ENCODE measurements around the gene ABCB1. TPM values are rescaled to one million over a fixed set of nuclear protein-coding genes. Genes with fewer than 3 reads are reported as not detected.

Gene ABCB1
- total RNA-seq, 2 donors from 2014 or later, result 2.3 to 3.9 TPM

- intact Hi-C loops (cut with DNase I), result no loop called here
These were observed 10.1 kb downstream of the ABCB1 start for GRCh38 chr7:87590578-87590977.

GRCh38 chr7:87589631-87590030 lies 11.1 kb downstream of the ABCB1 start:
- no peaks in the 10 kb centered on the region for H3K27me3 ChIP-seq
- H3K36me3 ChIP-seq (replicated peaks in 1 of 2; ENCODE audit: insufficient read depth in 1 of 2, low read depth in 2 of 2), result no peaks in the 10 kb centered on the region
- TF ChIP-seq CTCF (IDR thresholded peaks at IDR 0.05) (no peak), POLR2A (IDR thresholded peaks at IDR 0.05) (no peak)
- H3K4me3 ChIP-seq, result no peak overlapping the region
- H3K27ac ChIP-seq, result no peak overlapping the region
- no peaks in the 10 kb centered on the region for H3K9me3 ChIP-seq
- intact Hi-C loops (cut with DNase I), result no loop called here
- DNase-seq (no peak), ATAC-seq (no peak)
- 59 to 71% methylated on average over 1 of the region's 1 CpG for WGBS, 2 donors
- H3K4me1 ChIP-seq, result no peaks in the 10 kb centered on the region

More at GRCh38 chr7:87590578-87590977, 10.1 kb downstream of the ABCB1 start:
- Histone ChIP-seq H3K4me1 (no peaks in the 10 kb centered on the region), H3K4me3 (no peak overlapping the region), H3K36me3 (replicated peaks in 1 of 2; ENCODE audit: insufficient read depth in 1 of 2, low read depth in 2 of 2) (no peaks in the 10 kb centered on the region), H3K27me3 (no peaks in the 10 kb centered on the region), H3K27ac (no peak overlapping the region), H3K9me3 (no peaks in the 10 kb centered on the region)
- ATAC-seq (no peak), DNase-seq (no peak)
- TF ChIP-seq CTCF (IDR thresholded peaks at IDR 0.05), result no peak
- TF ChIP-seq POLR2A (IDR thresholded peaks at IDR 0.05), result no peak

DNA sequence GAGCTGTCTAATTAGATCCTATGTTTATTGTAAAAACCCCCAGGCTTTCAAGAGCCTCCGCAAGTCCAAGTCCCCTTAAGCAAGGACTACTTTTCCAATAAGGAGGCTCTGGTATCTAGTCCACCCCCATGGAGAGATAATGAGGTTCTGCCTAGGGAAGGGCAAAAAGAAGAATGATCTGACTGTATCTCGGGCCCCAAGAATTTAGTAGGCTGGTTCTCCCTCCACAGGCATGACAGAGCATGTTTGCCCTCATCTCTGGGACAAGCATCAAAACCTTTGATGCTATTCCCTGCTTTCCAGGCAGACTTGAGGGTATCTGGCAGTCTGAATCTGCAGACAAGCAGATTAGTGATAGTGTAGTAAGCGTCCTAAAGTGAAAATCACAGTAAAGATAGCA lies 19.0 kb downstream of the ABCB1 start:
- Histone ChIP-seq H3K4me3 (no peak overlapping the region), H3K36me3 (replicated peaks in 1 of 2; ENCODE audit: insufficient read depth in 1 of 2, low read depth in 2 of 2) (no peaks in the 10 kb centered on the region), H3K27me3 (no peaks in the 10 kb centered on the region), H3K4me1 (no peaks in the 10 kb centered on the region), H3K27ac (no peak overlapping the region), H3K9me3 (no peaks in the 10 kb centered on the region)
- DNase-seq (no peak), ATAC-seq (no peak)
- WGBS, 2 donors, result 55 to 69% methylated on average over 3 of the region's 3 CpGs
- no peak for TF ChIP-seq POLR2A (IDR thresholded peaks at IDR 0.05)
- TF ChIP-seq CTCF (IDR thresholded peaks at IDR 0.05), result no peak
- intact Hi-C loops (cut with DNase I), result no loop called here

DNA sequence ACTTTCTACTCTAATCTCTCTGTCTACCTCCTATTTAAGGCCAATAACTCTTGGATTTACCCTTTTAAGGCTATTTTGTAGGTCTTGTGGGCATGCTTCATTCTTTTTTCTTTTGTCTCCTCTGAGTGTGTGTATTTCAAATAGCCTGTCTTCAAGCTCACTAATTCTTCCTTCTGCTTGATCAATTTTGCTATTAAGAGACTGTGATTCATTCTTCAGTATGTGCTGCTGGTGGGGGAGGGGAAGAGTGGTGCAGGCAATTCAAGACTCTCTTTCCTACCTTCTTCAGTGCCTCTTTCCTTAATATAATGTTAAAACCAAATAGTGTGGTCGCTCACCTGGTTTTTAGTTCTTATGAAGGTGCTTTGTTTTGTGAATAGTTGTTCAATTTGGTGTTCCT lies 20.0 kb downstream of the ABCB1 start:
- H3K36me3 ChIP-seq (replicated peaks in 1 of 2; ENCODE audit: insufficient read depth in 1 of 2, low read depth in 2 of 2), result no peaks in the 10 kb centered on the region
- TF ChIP-seq POLR2A (IDR thresholded peaks at IDR 0.05) (no peak), CTCF (IDR thresholded peaks at IDR 0.05) (no peak)

DNA sequence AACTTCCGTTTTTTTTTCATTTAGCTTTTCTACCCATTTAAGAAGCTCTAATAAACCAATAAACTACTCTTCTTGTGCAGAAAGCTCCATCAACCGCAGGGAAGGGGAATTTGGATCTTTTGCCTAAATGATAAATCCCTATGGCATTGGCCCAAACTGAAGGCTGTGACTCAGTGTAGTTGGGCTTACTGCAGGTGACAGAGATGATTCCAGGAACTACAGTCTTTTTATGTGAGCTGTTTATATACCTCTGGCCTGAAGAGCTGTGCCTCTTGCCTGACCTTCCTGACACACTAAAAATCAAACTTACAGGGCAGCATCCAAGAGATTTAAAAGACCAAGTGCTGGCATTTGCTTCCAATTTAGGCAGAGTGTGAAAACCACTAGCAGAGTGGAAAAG lies 25.2 kb downstream of the ABCB1 start:
- Histone ChIP-seq H3K4me1 (no peaks in the 10 kb centered on the region), H3K27ac (no peak overlapping the region), H3K4me3 (no peak overlapping the region), H3K36me3 (replicated peaks in 1 of 2; ENCODE audit: insufficient read depth in 1 of 2, low read depth in 2 of 2) (no peaks in the 10 kb centered on the region), H3K9me3 (no peaks in the 10 kb centered on the region), H3K27me3 (no peaks in the 10 kb centered on the region)
- TF ChIP-seq CTCF (IDR thresholded peaks at IDR 0.05), result no peak
- TF ChIP-seq POLR2A (IDR thresholded peaks at IDR 0.05), result no peak
- WGBS, 2 donors, result 51 to 54% methylated on average over 2 of the region's 2 CpGs
- DNase-seq (no peak), ATAC-seq (no peak)
- intact Hi-C loops (cut with DNase I), result no loop called here

More for the DNA sequence above, 20.0 kb downstream of the ABCB1 start:
- H3K9me3 ChIP-seq, result no peaks in the 10 kb centered on the region
- WGBS, 2 donors, result 87 to 88% methylated on average over 1 of the region's 1 CpG
- DNase-seq, result no peak
- H3K4me3 ChIP-seq, result no peak overlapping the region
- no peaks in the 10 kb centered on the region for H3K4me1 ChIP-seq
- intact Hi-C loops (cut with DNase I), result no loop called here
- H3K27ac ChIP-seq, result no peak overlapping the region
- no peaks in the 10 kb centered on the region for H3K27me3 ChIP-seq
- no peak for ATAC-seq

Data from body of pancreas (tissue), 4 donors.